HCT116 (cell line): ENCODE data around the gene SCAF8. TPM values are rescaled to one million over a fixed set of nuclear protein-coding genes. Genes with fewer than 3 reads are reported as not detected.

Experiments used
- ATAC-seq: fragments of 200-7000 bp; cut with Tn5 transposase; 2 replicates; pipeline ENCODE4 v1.9.1; 2020; ENCODE audit warnings: mild to moderate bottlenecking, moderate library complexity
- BruUV-seq: library from RNA; stranded (reverse); fragments of 400-500 nt; replicated peaks from 2 replicates; lab custom pipeline; 2021; lab: Mats Ljungman, UMichigan
- CTCF ChIA-PET: fragments of 300-600 bp; sonication (Branson Sonifier 250); formaldehyde crosslinking; loops from one replicate; lab custom pipeline; 2021; ENCODE audit warnings: antibody characterized with exemption; lab: Charles Lee
- POLR2A ChIA-PET: fragments of 300-600, 350-600 bp; sonication (Branson Sonifier 250); formaldehyde crosslinking; loops from one replicate; lab custom pipeline; 2021; ENCODE audit warnings: antibody characterized with exemption; lab: Charles Lee
- RAD21 ChIA-PET, 2 experiments: fragments of 300-600 bp; sonication (Branson Sonifier 250); formaldehyde crosslinking; loops; one replicate each; lab custom pipeline; 2023; ENCODE audit warnings: low total read pairs in 2 of 2; ENCODE audit not compliant: uncharacterized antibody in 2 of 2, unreplicated experiment in 2 of 2, low non-redundant PET in 1 of 2; lab: Charles Lee
- DNase-seq: peaks from one replicate; pipeline ENCODE4 v3.0.0-alpha.2; 2010; ENCODE audit warnings: low read depth, low spot score
- H2AFZ ChIP-seq: fragments of 200-600 bp; shearing (Covaris generic), sonication (generic); 2 replicates; pipeline ENCODE4 v1.6.1; 2017; ENCODE audit warnings: low read depth, mixed run types, mixed read lengths, antibody characterized with exemption, low read length; ENCODE audit not compliant: poor library complexity, severe bottlenecking
- H3K27ac ChIP-seq: 2 replicates; pipeline ENCODE4 v1.5.1; 2012; ENCODE audit warnings: low read depth, low read length
- H3K27me3 ChIP-seq: fragments of 200-600 bp; sonication (generic); 2 replicates; pipeline ENCODE4 v1.6.1; 2016; ENCODE audit warnings: mixed run types, low read length, mixed read lengths; ENCODE audit not compliant: insufficient read depth
- H3K36me3 ChIP-seq, 2 experiments: fragments of 200-500 bp in 1 of 2; fragments of 200-600 bp in 1 of 2; sonication (Bioruptor generic) in 1 of 2; sonication (generic) in 1 of 2; 2 replicates each; pipeline versions ENCODE4 v1.5.1 to v1.6.1; 2014 to 2016; ENCODE audit warnings: low read length in 2 of 2, inconsistent platforms in 1 of 2, mixed read lengths in 1 of 2, mixed run types in 1 of 2; ENCODE audit not compliant: insufficient read depth in 2 of 2, control insufficient read depth in 1 of 2
- H3K4me1 ChIP-seq, 2 experiments: fragments of 200-600 bp in 1 of 2; sonication (generic) in 1 of 2; 2 replicates each; pipeline versions ENCODE4 v1.5.1 to v1.6.1; 2012 to 2017; ENCODE audit warnings: low read length in 2 of 2, inconsistent platforms in 1 of 2, mild to moderate bottlenecking in 1 of 2, mixed read lengths in 1 of 2, mixed run types in 1 of 2, moderate library complexity in 1 of 2; ENCODE audit not compliant: insufficient read depth in 2 of 2, control insufficient read depth in 1 of 2
- H3K4me2 ChIP-seq: fragments of 200-600 bp; sonication (generic); 2 replicates; pipeline ENCODE4 v1.6.1; 2017; ENCODE audit warnings: mixed run types, low read length, mixed read lengths
- H3K4me3 ChIP-seq, 2 experiments: fragments of 200-600 bp in 1 of 2; sonication (generic) in 1 of 2; replicated peaks in 1 of 2; 2 replicates each; pipeline ENCODE4 v1.5.1; 2011 to 2016; ENCODE audit warnings: low read length in 2 of 2, control low read depth in 1 of 2, low read depth in 1 of 2, mild to moderate bottlenecking in 1 of 2, mixed read lengths in 1 of 2, mixed run types in 1 of 2
- H3K79me2 ChIP-seq: fragments of 200-600 bp; sonication (generic); 2 replicates; pipeline ENCODE4 v1.6.1; 2017; ENCODE audit warnings: mild to moderate bottlenecking, mixed run types, low read length, moderate library complexity, mixed read lengths; ENCODE audit not compliant: insufficient read depth
- H3K9ac ChIP-seq: fragments of 200-600 bp; sonication (generic); 2 replicates; pipeline ENCODE4 v1.6.1; 2016; ENCODE audit warnings: low read length, mixed read lengths
- H3K9me2 ChIP-seq: fragments of 200-600 bp; sonication (generic), shearing (Covaris generic); 2 replicates; pipeline ENCODE4 v1.6.1; 2017; ENCODE audit warnings: mixed run types, mild to moderate bottlenecking, moderate library complexity; ENCODE audit not compliant: insufficient read depth
- H3K9me3 ChIP-seq, 2 experiments: fragments of 200-500 bp in 1 of 2; fragments of 200-600 bp in 1 of 2; sonication (Bioruptor generic) in 1 of 2; sonication (generic) in 1 of 2; 2 replicates each; pipeline ENCODE4 v1.6.1; 2014 to 2017; ENCODE audit warnings: low read length in 2 of 2, mixed read lengths in 2 of 2, inconsistent platforms in 1 of 2, low read depth in 1 of 2, mild to moderate bottlenecking in 1 of 2, mixed run types in 1 of 2, moderate library complexity in 1 of 2; ENCODE audit not compliant: control insufficient read depth in 1 of 2, insufficient read depth in 1 of 2
- H4K20me1 ChIP-seq: fragments of 200-600 bp; sonication (generic), shearing (Covaris generic); 2 replicates; pipeline ENCODE4 v1.6.1; 2017; ENCODE audit warnings: mixed run types, mild to moderate bottlenecking, moderate library complexity; ENCODE audit not compliant: insufficient read depth
- CBX3 ChIP-seq: IDR thresholded peaks from 2 replicates; pipeline ENCODE4 v1.6.1; 2012; ENCODE audit warnings: low read depth
- CTCF ChIP-seq, 3 experiments: fragments of 200-600 bp in 1 of 3; sonication (generic) in 1 of 3; IDR thresholded peaks in 2 of 3; conservative IDR thresholded peaks in 1 of 3; 2 replicates each; pipeline ENCODE4 v1.5.1; 2012 to 2017; ENCODE audit warnings: low read depth in 2 of 3, low read length in 2 of 3, antibody characterized with exemption in 1 of 3, borderline replicate concordance in 1 of 3, control low read depth in 1 of 3, mild to moderate bottlenecking in 1 of 3, mixed read lengths in 1 of 3, mixed run types in 1 of 3, moderate library complexity in 1 of 3; ENCODE audit not compliant: insufficient read depth in 1 of 3
- EZH2 ChIP-seq: fragments of 200-600 bp; sonication (generic); IDR thresholded peaks from 2 replicates; pipeline ENCODE4 v1.6.1; 2017; ENCODE audit warnings: antibody characterized with exemption, mixed run types
- EZH2phosphoT487 ChIP-seq: fragments of 200-600 bp; IDR thresholded peaks from 2 replicates; pipeline ENCODE4 v1.6.1; 2018; ENCODE audit warnings: antibody characterized with exemption, borderline replicate concordance
- FOSL1 ChIP-seq: IDR thresholded peaks from 2 replicates; pipeline ENCODE4 v1.6.1; 2012; ENCODE audit warnings: low read depth
- POLR2A ChIP-seq: IDR thresholded peaks from 2 replicates; pipeline ENCODE4 v1.7.0; 2011; ENCODE audit warnings: borderline replicate concordance; ENCODE audit not compliant: insufficient read depth, insufficient read length; ENCODE audit errors: extremely low read depth
- POLR2AphosphoS5 ChIP-seq: IDR thresholded peaks from 2 replicates; pipeline ENCODE4 v1.6.1; 2011; ENCODE audit warnings: mild to moderate bottlenecking, low read depth, low read length, moderate library complexity
- RAD21 ChIP-seq: IDR thresholded peaks from 2 replicates; pipeline ENCODE4 v1.6.1; 2012; ENCODE audit warnings: low read depth, mild to moderate bottlenecking
- SP1 ChIP-seq: IDR thresholded peaks from 2 replicates; pipeline ENCODE4 v1.6.1; 2012; ENCODE audit warnings: low read depth
- SRF ChIP-seq: IDR thresholded peaks from 2 replicates; pipeline ENCODE4 v1.6.1; 2012; ENCODE audit warnings: low read depth
- YY1 ChIP-seq: IDR thresholded peaks from 2 replicates; pipeline ENCODE4 v1.6.1; 2011; ENCODE audit warnings: low read length, low read depth, moderate library complexity, mild to moderate bottlenecking; ENCODE audit not compliant: insufficient replicate concordance; ENCODE audit errors: extremely low read depth
- ZFX ChIP-seq: fragments of 450-650 bp; IDR thresholded peaks from 2 replicates; pipeline ENCODE4 v1.6.1; 2017
- intact Hi-C: fragments of 100-400 bp; cut with micrococcal nuclease; formaldehyde crosslinking; loops from 2 replicates; pipeline ENCODE4 v1.10.0; 2022
- total RNA-seq: library from RNA; stranded (reverse); gene quantifications from one replicate; pipeline ENCODE4 v1.2.1, GENCODE V29; 2021; ENCODE audit not compliant: unreplicated experiment
- TF ChIP-seq, protein P1 (sequence below): IDR thresholded peaks from 2 replicates; pipeline ENCODE4 v1.6.1; 2012; ENCODE audit warnings: low read depth
- TF ChIP-seq, protein P2 (sequence below): IDR thresholded peaks from 2 replicates; pipeline ENCODE4 v1.6.1; 2012

Gene SCAF8
- total RNA-seq, 1 experiment from 2014 or later = 34.6 TPM

GRCh38 chr6:154765273-154765672, 32.1 kb downstream of the SCAF8 start:
- Histone ChIP-seq H3K79me2 (peaks cover 100% of the 10 kb centered on the region), H3K27ac (no peak overlapping the region), H3K9me2 (no peaks in the 10 kb centered on the region), H2AFZ (no peak overlapping the region), H4K20me1 (peaks cover 27% of the 10 kb centered on the region; the same call in 1 of the 2 replicates), H3K4me3 (no peak overlapping the region), H3K9ac (no peak overlapping the region), H3K27me3 (no peaks in the 10 kb centered on the region), H3K4me1 (peaks cover 0 to 17% of the 10 kb centered on the region in 2 experiments; a peak in 1 of 4 replicates), H3K9me3 (no peaks in the 10 kb centered on the region), H3K4me2 (no peak overlapping the region), H3K36me3 (no peaks in the 10 kb centered on the region)
- intact Hi-C loops = no loop called here
- CTCF ChIA-PET = interaction anchor here (0.5 kb wide), 1 partner anchor 171 kb away, joined by 3 read pairs; no protein-coding TSS in a partner anchor
- BruUV-seq = no TSS peak
- RAD21 ChIA-PET = no interaction called here
- no peak for ATAC-seq
- POLR2A ChIA-PET = no interaction called here
- TF ChIP-seq POLR2A (no peak), SP1 (no peak), CBX3 (no peak), RAD21 (no peak), SRF (no peak), YY1 (no peak), ZFX (no peak), EZH2phosphoT487 (no peak), POLR2AphosphoS5 (no peak), FOSL1 (no peak), EZH2 (no peak), CTCF (IDR thresholded peaks at IDR 0.05 in 2 of 3, conservative IDR thresholded peaks at IDR 0.05 in 1 of 3; ENCODE audit: borderline replicate concordance in 1 of 3, insufficient read depth in 1 of 3, low read depth in 2 of 3, low read length in 2 of 3) (no peak)
- TF ChIP-seq, protein P1, sequence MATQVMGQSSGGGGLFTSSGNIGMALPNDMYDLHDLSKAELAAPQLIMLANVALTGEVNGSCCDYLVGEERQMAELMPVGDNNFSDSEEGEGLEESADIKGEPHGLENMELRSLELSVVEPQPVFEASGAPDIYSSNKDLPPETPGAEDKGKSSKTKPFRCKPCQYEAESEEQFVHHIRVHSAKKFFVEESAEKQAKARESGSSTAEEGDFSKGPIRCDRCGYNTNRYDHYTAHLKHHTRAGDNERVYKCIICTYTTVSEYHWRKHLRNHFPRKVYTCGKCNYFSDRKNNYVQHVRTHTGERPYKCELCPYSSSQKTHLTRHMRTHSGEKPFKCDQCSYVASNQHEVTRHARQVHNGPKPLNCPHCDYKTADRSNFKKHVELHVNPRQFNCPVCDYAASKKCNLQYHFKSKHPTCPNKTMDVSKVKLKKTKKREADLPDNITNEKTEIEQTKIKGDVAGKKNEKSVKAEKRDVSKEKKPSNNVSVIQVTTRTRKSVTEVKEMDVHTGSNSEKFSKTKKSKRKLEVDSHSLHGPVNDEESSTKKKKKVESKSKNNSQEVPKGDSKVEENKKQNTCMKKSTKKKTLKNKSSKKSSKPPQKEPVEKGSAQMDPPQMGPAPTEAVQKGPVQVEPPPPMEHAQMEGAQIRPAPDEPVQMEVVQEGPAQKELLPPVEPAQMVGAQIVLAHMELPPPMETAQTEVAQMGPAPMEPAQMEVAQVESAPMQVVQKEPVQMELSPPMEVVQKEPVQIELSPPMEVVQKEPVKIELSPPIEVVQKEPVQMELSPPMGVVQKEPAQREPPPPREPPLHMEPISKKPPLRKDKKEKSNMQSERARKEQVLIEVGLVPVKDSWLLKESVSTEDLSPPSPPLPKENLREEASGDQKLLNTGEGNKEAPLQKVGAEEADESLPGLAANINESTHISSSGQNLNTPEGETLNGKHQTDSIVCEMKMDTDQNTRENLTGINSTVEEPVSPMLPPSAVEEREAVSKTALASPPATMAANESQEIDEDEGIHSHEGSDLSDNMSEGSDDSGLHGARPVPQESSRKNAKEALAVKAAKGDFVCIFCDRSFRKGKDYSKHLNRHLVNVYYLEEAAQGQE = no peak
- TF ChIP-seq, protein P2, sequence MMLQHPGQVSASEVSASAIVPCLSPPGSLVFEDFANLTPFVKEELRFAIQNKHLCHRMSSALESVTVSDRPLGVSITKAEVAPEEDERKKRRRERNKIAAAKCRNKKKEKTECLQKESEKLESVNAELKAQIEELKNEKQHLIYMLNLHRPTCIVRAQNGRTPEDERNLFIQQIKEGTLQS = no peak
- no peak for DNase-seq
